GM18499 (cell line): ENCODE data around the gene ZNF267.
"Not testable (repeated sequence)": the region's sequence is repeated elsewhere in the genome, so short reads cannot be mapped to it uniquely, and the experiment has no call there.

Experiments used
- ATAC-seq: cut with Tn5 transposase; IDR thresholded peaks from one replicate; pipeline ENCODE4 v1.9.1; 2021; ENCODE audit warnings: moderate number of reproducible peaks; ENCODE audit not compliant: insufficient read depth, unreplicated experiment

The ZNF267 gene

GRCh38 chr16:31873556-31874365 is at the start of gene ZNF267:
ZNF267 (plus strand) TSS chr16:31873807; CDS start chr16:31873967, 160 bp downstream.
- no peak for ATAC-seq

- no peak for ATAC-seq
Measured at GRCh38 chr16:31833047-31833446, 40.6 kb upstream of the ZNF267 start.

DNA sequence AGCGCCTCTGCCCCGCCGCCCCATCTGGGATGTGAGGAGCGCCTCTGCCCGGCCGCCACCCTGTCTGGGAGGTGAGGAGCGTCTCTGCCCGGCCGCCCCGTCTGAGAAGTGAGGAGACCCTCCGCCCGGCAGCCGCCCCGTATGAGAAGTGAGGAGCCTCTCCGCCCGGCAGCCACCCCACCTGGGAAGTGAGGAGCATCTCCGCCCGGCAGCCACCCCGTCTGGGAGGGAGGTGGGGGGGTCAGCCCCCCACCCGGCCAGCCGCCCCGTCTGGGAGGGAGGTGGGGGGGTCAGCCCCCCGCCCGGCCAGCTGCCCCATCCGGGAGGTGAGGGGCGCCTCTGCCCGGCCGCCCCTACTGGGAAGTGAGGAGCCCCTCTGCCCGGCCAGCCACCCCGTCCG is 37.2 kb upstream of the ZNF267 start:
- not testable (repeated sequence) for ATAC-seq

DNA sequence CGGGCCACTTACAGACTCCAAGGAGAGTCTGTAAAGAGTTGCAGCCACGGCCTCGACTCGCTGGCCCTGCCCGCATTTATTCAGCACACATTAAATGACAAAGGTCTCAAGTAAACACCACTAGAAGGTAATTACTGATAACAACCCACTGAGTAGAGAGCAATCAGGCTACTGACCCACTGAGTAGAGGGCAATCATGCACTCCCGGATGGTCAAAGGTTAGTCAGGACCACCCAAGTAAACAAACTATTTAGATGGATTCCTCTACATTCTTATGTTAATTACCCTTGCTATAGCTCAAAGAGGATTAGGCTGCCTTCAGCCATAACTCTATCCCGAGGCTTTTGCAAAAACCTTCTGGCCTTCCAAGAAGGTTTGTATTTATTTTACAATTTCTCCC is 30.7 kb upstream of the ZNF267 start:
- no peak for ATAC-seq

DNA sequence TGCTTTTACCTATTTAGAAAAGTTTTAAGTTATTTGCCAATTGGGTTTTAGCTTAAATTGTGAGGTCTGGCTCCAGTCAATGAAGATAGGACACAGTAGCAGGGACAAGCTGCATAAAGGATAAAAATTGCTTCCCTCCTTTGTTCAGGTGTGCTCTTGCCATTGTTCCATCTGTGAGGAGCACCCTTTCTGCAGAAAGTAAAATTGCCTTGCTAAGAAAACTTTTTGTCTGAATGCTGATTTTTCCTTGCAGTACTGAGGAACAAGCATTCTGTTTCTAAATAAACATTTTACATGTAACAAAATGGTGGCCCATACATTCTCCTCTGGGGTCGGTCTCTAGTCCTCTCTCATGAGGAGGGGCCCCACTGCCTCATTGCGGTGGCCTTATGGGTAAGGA is 25.0 kb upstream of the ZNF267 start:
- not testable (repeated sequence) for ATAC-seq

- no peak for ATAC-seq
Measured at GRCh38 chr16:31853291-31853690, 20.3 kb upstream of the ZNF267 start.

GRCh38 chr16:31860508-31860907 is 13.1 kb upstream of the ZNF267 start:
- no peak for ATAC-seq

DNA sequence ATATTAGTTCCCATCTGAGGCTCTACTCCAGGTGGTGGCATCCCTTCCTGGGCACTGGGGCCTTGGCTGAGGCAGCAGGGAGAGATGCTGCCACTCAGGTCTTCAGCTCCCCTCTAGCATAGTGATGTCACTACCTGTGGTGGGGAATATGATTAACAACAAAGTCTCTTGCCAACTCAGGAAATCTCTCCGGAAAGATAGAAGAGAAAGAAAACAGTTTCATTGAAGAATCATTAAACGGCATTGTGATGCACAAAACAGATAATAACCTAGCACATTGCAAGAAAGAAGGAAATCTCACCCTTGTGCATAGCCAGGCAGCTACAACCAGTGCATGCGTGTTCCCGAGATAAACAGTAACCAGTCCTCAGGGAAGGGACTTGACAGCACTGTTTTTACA is 12.2 kb upstream of the ZNF267 start:
- no peak for ATAC-seq

GRCh38 chr16:31862761-31863160 is 10.8 kb upstream of the ZNF267 start:
- no peak for ATAC-seq

DNA sequence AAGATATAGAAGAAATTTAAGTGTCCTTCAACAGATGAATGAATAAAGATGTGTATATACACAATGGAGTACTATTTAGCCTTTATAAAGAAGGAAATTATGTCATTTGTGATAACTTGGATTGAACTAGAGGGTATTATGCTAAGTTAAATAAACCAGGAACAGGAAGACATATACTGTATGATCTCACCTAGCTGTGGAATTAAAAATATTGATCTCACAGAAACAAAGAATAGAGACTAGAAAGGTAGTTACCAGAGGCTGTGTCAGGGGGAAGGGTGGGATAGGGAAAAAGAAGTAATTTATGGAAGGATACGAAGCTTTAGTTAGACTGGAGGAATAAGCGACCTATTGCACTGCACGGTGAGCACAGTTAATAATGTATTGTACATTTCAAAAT is 5.4 kb upstream of the ZNF267 start:
- no peak for ATAC-seq

DNA sequence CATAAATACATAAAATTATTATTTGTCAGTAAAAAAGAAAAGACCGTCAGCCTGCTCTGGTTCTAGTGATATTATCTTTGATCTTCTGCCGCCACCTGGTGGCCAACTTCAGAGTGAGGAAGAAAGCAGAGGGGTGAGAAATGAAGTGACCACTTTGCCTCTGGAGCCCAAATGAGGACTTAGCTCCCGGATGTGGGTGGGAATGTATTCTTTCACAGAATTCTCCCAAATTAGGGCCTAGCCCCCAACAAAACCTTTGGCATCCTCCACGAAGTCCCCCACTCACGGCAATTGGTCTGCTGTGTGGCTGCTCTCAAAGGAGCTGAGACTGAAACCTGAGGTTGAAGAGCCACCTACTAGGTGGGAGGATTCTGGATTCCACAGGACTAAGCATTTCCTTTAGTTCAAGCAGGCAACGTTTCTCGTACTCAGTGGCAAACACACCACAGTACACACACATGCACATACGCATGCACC is 4.9 kb upstream of the ZNF267 start:
- no peak for ATAC-seq

DNA sequence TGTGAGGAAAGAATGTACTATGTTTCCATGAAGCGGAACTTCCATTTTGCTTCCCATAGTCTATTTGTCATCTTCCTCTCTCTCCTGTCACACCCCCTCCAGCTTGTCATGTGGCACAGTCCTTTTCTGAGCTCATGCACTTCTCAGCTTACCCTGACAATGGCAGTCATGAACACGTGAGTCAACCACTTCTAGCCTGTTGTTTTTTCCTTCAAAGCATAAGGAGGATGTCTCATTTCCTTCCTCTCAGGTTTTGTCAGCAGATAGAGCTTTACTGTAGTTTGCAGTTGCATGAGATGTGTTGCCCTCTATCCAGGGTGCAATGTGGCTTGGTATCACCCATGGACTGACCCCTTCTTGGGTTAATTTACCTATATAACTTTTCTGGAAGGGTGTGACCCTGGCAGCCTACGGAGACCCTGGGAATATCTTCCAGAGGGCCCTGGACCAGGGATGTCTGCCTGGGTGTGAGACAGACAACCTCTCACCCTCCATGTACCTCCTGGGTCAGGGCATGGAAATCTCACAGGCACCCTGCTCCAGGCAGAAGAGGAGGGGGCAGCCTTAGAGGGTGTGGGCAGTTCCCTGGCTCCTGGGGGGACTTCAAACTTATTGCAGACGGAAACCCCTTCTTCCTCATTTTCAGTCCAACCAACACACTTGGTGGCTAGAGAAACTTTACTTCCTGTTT is 4.0 kb upstream of the ZNF267 start:
- peak; percentile 43 for ATAC-seq

GRCh38 chr16:31870809-31871208 is 2.8 kb upstream of the ZNF267 start:
- ATAC-seq = no peak

DNA sequence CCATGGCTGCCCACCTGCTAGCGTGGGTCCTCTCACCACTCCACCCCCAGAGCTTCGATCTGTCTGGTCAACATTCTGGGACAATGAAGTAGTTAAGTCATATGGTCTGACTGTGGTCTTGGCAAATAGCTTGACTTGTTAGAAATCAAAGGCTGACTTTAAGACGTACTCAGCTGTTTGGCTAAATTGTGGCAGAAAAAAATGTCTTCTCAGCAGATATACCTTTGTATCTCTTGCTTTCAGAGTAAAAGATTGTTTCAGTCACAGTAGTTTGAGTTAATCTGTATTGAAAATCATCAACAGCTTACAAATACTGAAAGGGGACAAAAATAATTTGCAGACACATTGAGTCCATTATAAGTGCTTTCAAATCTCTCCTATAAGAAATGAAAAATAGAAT is 2.1 kb upstream of the ZNF267 start:
- ATAC-seq = no peak

GRCh38 chr16:31872201-31872600 is 1.4 kb upstream of the ZNF267 start:
- ATAC-seq = no peak

GRCh38 chr16:31874366-31875111 is 932 bp downstream of the ZNF267 start:
- peak; percentile 25 for ATAC-seq

GRCh38 chr16:31875112-31875803 is 1.7 kb downstream of the ZNF267 start:
- no peak for ATAC-seq

- no peak for ATAC-seq
Measured at GRCh38 chr16:31875928-31876547, 2.4 kb downstream of the ZNF267 start.

DNA sequence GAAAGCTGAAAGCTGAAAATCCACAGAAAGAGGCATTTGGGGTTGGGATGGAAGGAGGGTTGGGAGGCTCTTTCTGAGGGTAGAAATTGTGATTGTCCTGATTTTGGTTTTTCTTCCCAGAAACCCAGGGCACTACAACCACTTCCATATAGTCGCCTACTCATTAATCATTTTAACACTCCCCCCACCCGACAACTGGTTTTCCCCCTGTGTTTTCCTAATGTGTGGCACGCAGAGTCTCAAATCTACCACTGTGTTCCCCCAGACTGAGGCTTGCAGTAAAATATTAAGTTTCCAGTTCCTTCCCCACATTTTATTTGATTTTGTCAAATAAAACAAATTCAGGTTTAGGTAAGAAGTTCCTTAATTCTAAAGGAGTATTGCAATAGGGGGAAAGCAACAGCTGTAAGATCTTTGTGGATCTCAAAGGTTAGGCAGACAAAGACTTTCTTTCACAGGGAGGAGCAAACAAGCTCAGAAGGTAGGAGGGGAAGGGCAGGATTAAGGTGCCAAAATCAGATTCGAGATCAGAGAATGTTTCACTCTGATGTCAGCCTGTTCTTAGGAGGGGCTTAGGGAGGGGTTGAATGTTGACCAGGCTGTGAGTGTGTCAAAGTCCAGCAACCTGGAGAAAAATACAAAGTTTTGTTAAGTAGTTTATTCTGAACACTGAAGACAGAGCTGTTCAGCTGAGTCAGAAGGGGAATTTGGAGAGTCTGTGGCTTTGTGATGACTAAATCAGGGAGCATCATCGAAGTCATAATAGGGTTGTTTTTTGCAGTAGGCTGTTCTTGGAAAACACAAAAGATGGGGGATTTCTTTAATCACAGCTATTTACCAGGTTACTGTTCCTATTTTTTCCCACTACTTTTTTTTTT is 3.6 kb downstream of the ZNF267 start:
- peak; percentile 56 for ATAC-seq
